Measurements from ENCODE around the gene FUT3.
A peak's percentile ranks its signal among the peaks of the same experiment; 100 is the strongest.
"Not testable (repeated sequence)": the region's sequence is repeated elsewhere in the genome, so short reads cannot be mapped to it uniquely, and the experiment has no call there.

FUT3 gene

GRCh38 chr19:5892772-5893275, 41.6 kb upstream of the FUT3 start:
- Histone ChIP-seq H3K27ac (ENCODE audit: low read depth, low read length) (no peak overlapping the region), H3K9me3 (ENCODE audit: low read length) (no peaks in the 10 kb centered on the region), H3K4me3 (ENCODE audit: low read depth in 1 of 2, low read length in 2 of 2) (no peak overlapping the region), H3K9ac (ENCODE audit: low read length) (no peak overlapping the region), H3K27me3 (ENCODE audit: control insufficient read depth in 1 of 2, insufficient read depth in 2 of 2, low read length in 2 of 2) (no peaks in the 10 kb centered on the region), H3K4me1 (ENCODE audit: insufficient read depth, low read length) (peaks cover 21% of the 10 kb centered on the region), H3K36me3 (ENCODE audit: insufficient read depth, low read length) (peaks cover 13% of the 10 kb centered on the region)

- Histone ChIP-seq H3K4me3 (ENCODE audit: low read depth in 1 of 2, low read length in 2 of 2) (peak overlapping the region in 1 of 2 donors; percentile 29), H3K27ac (ENCODE audit: low read depth, low read length) (no peak overlapping the region), H3K9ac (ENCODE audit: low read length) (no peak overlapping the region), H3K4me1 (ENCODE audit: insufficient read depth, low read length) (peaks cover 21% of the 10 kb centered on the region), H3K27me3 (ENCODE audit: control insufficient read depth in 1 of 2, insufficient read depth in 2 of 2, low read length in 2 of 2) (no peaks in the 10 kb centered on the region), H3K36me3 (ENCODE audit: insufficient read depth, low read length) (peaks cover 13% of the 10 kb centered on the region), H3K9me3 (ENCODE audit: low read length) (no peaks in the 10 kb centered on the region)
Observed at GRCh38 chr19:5891938-5892771, 40.9 kb upstream of the FUT3 start.

GRCh38 chr19:5891572-5891937, 40.3 kb upstream of the FUT3 start:
- H3K36me3 ChIP-seq (ENCODE audit: insufficient read depth, low read length) = peaks cover 13% of the 10 kb centered on the region
- no peak overlapping the region for H3K9ac ChIP-seq (ENCODE audit: low read length)
- peaks cover 21% of the 10 kb centered on the region for H3K4me1 ChIP-seq (ENCODE audit: insufficient read depth, low read length)
- H3K9me3 ChIP-seq (ENCODE audit: low read length) = no peaks in the 10 kb centered on the region
- no peaks in the 10 kb centered on the region for H3K27me3 ChIP-seq (ENCODE audit: control insufficient read depth in 1 of 2, insufficient read depth in 2 of 2, low read length in 2 of 2)
- H3K4me3 ChIP-seq (ENCODE audit: low read depth in 1 of 2, low read length in 2 of 2) = no peak overlapping the region
- no peak overlapping the region for H3K27ac ChIP-seq (ENCODE audit: low read depth, low read length)

GRCh38 chr19:5890099-5890498, 38.9 kb upstream of the FUT3 start:
- H3K4me1 ChIP-seq (ENCODE audit: insufficient read depth, low read length) = peaks cover 21% of the 10 kb centered on the region
- no peak overlapping the region for H3K9ac ChIP-seq (ENCODE audit: low read length)
- peaks cover 3% of the 10 kb centered on the region for H3K36me3 ChIP-seq (ENCODE audit: insufficient read depth, low read length)
- no peaks in the 10 kb centered on the region for H3K27me3 ChIP-seq (ENCODE audit: control insufficient read depth in 1 of 2, insufficient read depth in 2 of 2, low read length in 2 of 2)
- no peaks in the 10 kb centered on the region for H3K9me3 ChIP-seq (ENCODE audit: low read length)
- H3K4me3 ChIP-seq (ENCODE audit: low read depth in 1 of 2, low read length in 2 of 2) = no peak overlapping the region
- H3K27ac ChIP-seq (ENCODE audit: low read depth, low read length) = peak overlapping the region; percentile 21

- Histone ChIP-seq H3K36me3 (ENCODE audit: insufficient read depth, low read length) (no peaks in the 10 kb centered on the region), H3K9ac (ENCODE audit: low read length) (no peak overlapping the region), H3K27me3 (ENCODE audit: control insufficient read depth in 1 of 2, insufficient read depth in 2 of 2, low read length in 2 of 2) (no peaks in the 10 kb centered on the region), H3K9me3 (ENCODE audit: low read length) (no peaks in the 10 kb centered on the region), H3K27ac (ENCODE audit: low read depth, low read length) (peak overlapping the region; percentile 21), H3K4me1 (ENCODE audit: insufficient read depth, low read length) (peaks cover 21% of the 10 kb centered on the region), H3K4me3 (ENCODE audit: low read depth in 1 of 2, low read length in 2 of 2) (no peak overlapping the region)
Observed at GRCh38 chr19:5889288-5889971, 38.2 kb upstream of the FUT3 start.

- H3K27me3 ChIP-seq (ENCODE audit: control insufficient read depth in 1 of 2, insufficient read depth in 2 of 2, low read length in 2 of 2); H3K9ac ChIP-seq (ENCODE audit: low read length); H3K4me3 ChIP-seq (ENCODE audit: low read depth in 1 of 2, low read length in 2 of 2); H3K27ac ChIP-seq (ENCODE audit: low read depth, low read length); H3K36me3 ChIP-seq (ENCODE audit: insufficient read depth, low read length); H3K9me3 ChIP-seq (ENCODE audit: low read length): not testable (repeated sequence)
- H3K4me1 ChIP-seq (ENCODE audit: insufficient read depth, low read length) = peaks cover 16% of the 10 kb centered on the region
Observed at GRCh38 chr19:5884065-5884811, 33.0 kb upstream of the FUT3 start.

- peaks cover 19% of the 10 kb centered on the region for H3K4me1 ChIP-seq (ENCODE audit: insufficient read depth, low read length)
- not testable (repeated sequence) for H3K4me3 ChIP-seq (ENCODE audit: low read depth in 1 of 2, low read length in 2 of 2); H3K36me3 ChIP-seq (ENCODE audit: insufficient read depth, low read length); H3K9me3 ChIP-seq (ENCODE audit: low read length); H3K27me3 ChIP-seq (ENCODE audit: control insufficient read depth in 1 of 2, insufficient read depth in 2 of 2, low read length in 2 of 2); H3K9ac ChIP-seq (ENCODE audit: low read length); H3K27ac ChIP-seq (ENCODE audit: low read depth, low read length)
Observed at GRCh38 chr19:5883157-5883873, 32.1 kb upstream of the FUT3 start.

- H3K27ac ChIP-seq (ENCODE audit: low read depth, low read length) = peak overlapping the region; percentile 17
- H3K9ac ChIP-seq (ENCODE audit: low read length) = no peak overlapping the region
Observed at GRCh38 chr19:5882421-5882968, 31.2 kb upstream of the FUT3 start.

GRCh38 chr19:5881543-5882299, 30.5 kb upstream of the FUT3 start:
- H3K27me3 ChIP-seq (ENCODE audit: control insufficient read depth in 1 of 2, insufficient read depth in 2 of 2, low read length in 2 of 2) = no peaks in the 10 kb centered on the region

More at GRCh38 chr19:5882421-5882968, 31.2 kb upstream of the FUT3 start:
- Histone ChIP-seq H3K9me3 (ENCODE audit: low read length) (no peaks in the 10 kb centered on the region), H3K27me3 (ENCODE audit: control insufficient read depth in 1 of 2, insufficient read depth in 2 of 2, low read length in 2 of 2) (no peaks in the 10 kb centered on the region), H3K4me1 (ENCODE audit: insufficient read depth, low read length) (peaks cover 19% of the 10 kb centered on the region), H3K36me3 (ENCODE audit: insufficient read depth, low read length) (no peaks in the 10 kb centered on the region), H3K4me3 (ENCODE audit: low read depth in 1 of 2, low read length in 2 of 2) (no peak overlapping the region)

GRCh38 chr19:5880604-5881078, 29.4 kb upstream of the FUT3 start:
- peak overlapping the region in 1 of 2 donors; percentile 41 for H3K4me3 ChIP-seq (ENCODE audit: low read depth in 1 of 2, low read length in 2 of 2)
- H3K27me3 ChIP-seq (ENCODE audit: control insufficient read depth in 1 of 2, insufficient read depth in 2 of 2, low read length in 2 of 2) = no peaks in the 10 kb centered on the region
- H3K9ac ChIP-seq (ENCODE audit: low read length) = no peak overlapping the region
- H3K27ac ChIP-seq (ENCODE audit: low read depth, low read length) = peak overlapping the region; percentile 82
- peaks cover 26% of the 10 kb centered on the region for H3K4me1 ChIP-seq (ENCODE audit: insufficient read depth, low read length)
- H3K9me3 ChIP-seq (ENCODE audit: low read length) = no peaks in the 10 kb centered on the region
- H3K36me3 ChIP-seq (ENCODE audit: insufficient read depth, low read length) = no peaks in the 10 kb centered on the region

More at GRCh38 chr19:5881543-5882299, 30.5 kb upstream of the FUT3 start:
- H3K27ac ChIP-seq (ENCODE audit: low read depth, low read length) = peak overlapping the region; percentile 17
- no peaks in the 10 kb centered on the region for H3K36me3 ChIP-seq (ENCODE audit: insufficient read depth, low read length)
- no peak overlapping the region for H3K4me3 ChIP-seq (ENCODE audit: low read depth in 1 of 2, low read length in 2 of 2)
- no peaks in the 10 kb centered on the region for H3K9me3 ChIP-seq (ENCODE audit: low read length)
- H3K4me1 ChIP-seq (ENCODE audit: insufficient read depth, low read length) = peaks cover 20% of the 10 kb centered on the region
- H3K9ac ChIP-seq (ENCODE audit: low read length) = no peak overlapping the region
